ENCODE measurements around the gene COL1A1. TPM values are rescaled to one million over a fixed set of nuclear protein-coding genes. Genes with fewer than 3 reads are reported as not detected.

The COL1A1 gene
- total and polyA plus RNA-seq, 2 of the 13 experiments (the other 11 are each of a cell fraction or from before 2014, with no cell fraction given) = 0.05 TPM; not detected in 1

- no peak for TF ChIP-seq ZNF646 (CRISPR knock-in tag; IDR thresholded peaks at IDR 0.05)
- no peak for TF ChIP-seq SOX5 (CRISPR knock-in tag; IDR thresholded peaks at IDR 0.05; ENCODE audit: borderline replicate concordance)
- no peak for TF ChIP-seq TFE3 (CRISPR knock-in tag; IDR thresholded peaks at IDR 0.05)
- no peak for TF ChIP-seq SKIL (CRISPR knock-in tag; IDR thresholded peaks at IDR 0.05; ENCODE audit: borderline replicate concordance)
Observed at GRCh38 chr17:50237901-50238300, 36.5 kb upstream of the COL1A1 start (continued).
